A673 (cell line): Measurements from ENCODE around the gene CADPS2. TPM values are rescaled to one million over a fixed set of nuclear protein-coding genes. Genes with fewer than 3 reads are reported as not detected.

Experiments
- BruUV-seq: library from RNA; stranded (reverse); fragments of 400-500 nt; replicated peaks from 2 replicates; lab custom pipeline; 2021; lab: Mats Ljungman, UMichigan
- CTCF ChIA-PET: fragments of 300-600 bp; sonication (Branson Sonifier 250); formaldehyde crosslinking; loops from one replicate; lab custom pipeline; 2022; ENCODE audit warnings: antibody characterized with exemption; lab: Charles Lee
- POLR2A ChIA-PET: fragments of 300-600 bp; sonication (Branson Sonifier 250); formaldehyde crosslinking; loops from one replicate; lab custom pipeline; 2022; ENCODE audit warnings: antibody characterized with exemption; ENCODE audit not compliant: low non-redundant PET; lab: Charles Lee
- DNase-seq: peaks from one replicate; pipeline ENCODE4 v3.0.0-alpha.2; 2015; ENCODE audit warnings: low spot score
- H3K27ac ChIP-seq: fragments of 200-600 bp; sonication (generic); 2 replicates; pipeline ENCODE4 v1.5.1; 2016; ENCODE audit warnings: mixed run types, low read depth, mild to moderate bottlenecking, mixed read lengths, antibody characterized with exemption, low read length; ENCODE audit not compliant: poor library complexity, severe bottlenecking
- H3K27me3 ChIP-seq: fragments of 200-600 bp; sonication (generic); replicated peaks from 2 replicates; pipeline ENCODE4 v1.6.1; 2017; ENCODE audit warnings: mixed run types, low read depth, mild to moderate bottlenecking, mixed read lengths, antibody characterized with exemption, low read length; ENCODE audit not compliant: insufficient read depth, poor library complexity
- H3K36me3 ChIP-seq: fragments of 200-600 bp; sonication (generic); 2 replicates; pipeline ENCODE4 v1.6.1; 2016; ENCODE audit warnings: mixed run types, mild to moderate bottlenecking, mixed read lengths, antibody characterized with exemption, low read length; ENCODE audit not compliant: insufficient read depth, poor library complexity, severe bottlenecking
- H3K4me1 ChIP-seq: fragments of 200-600 bp; sonication (generic); 2 replicates; pipeline ENCODE4 v1.6.1; 2017; ENCODE audit warnings: mixed run types, mild to moderate bottlenecking, mixed read lengths, antibody characterized with exemption, low read length; ENCODE audit not compliant: insufficient read depth, poor library complexity, severe bottlenecking
- H3K4me3 ChIP-seq: fragments of 200-600 bp; sonication (generic); 2 replicates; pipeline ENCODE4 v1.5.1; 2016; ENCODE audit warnings: low read depth, mixed run types, mild to moderate bottlenecking, mixed read lengths, low read length; ENCODE audit not compliant: poor library complexity, severe bottlenecking
- H3K9me3 ChIP-seq: fragments of 200-600 bp; sonication (generic); 2 replicates; pipeline ENCODE4 v1.6.1; 2016; ENCODE audit warnings: mixed run types, low read depth, mild to moderate bottlenecking, mixed read lengths, antibody characterized with exemption, low read length; ENCODE audit not compliant: poor library complexity, severe bottlenecking
- EZH2 ChIP-seq: fragments of 200-600 bp; sonication (generic); IDR thresholded peaks from 2 replicates; pipeline ENCODE4 v1.6.1; 2017; ENCODE audit warnings: borderline replicate concordance, low read depth, mild to moderate bottlenecking, mixed read lengths, antibody characterized with exemption, low read length; ENCODE audit not compliant: poor library complexity, severe bottlenecking
- intact Hi-C: fragments of 100-400 bp; cut with micrococcal nuclease; formaldehyde crosslinking; loops from one replicate; pipeline ENCODE4 v1.10.0; 2022; ENCODE audit not compliant: unreplicated experiment
- total RNA-seq: library from RNA; stranded (reverse); gene quantifications from 2 replicates; pipeline ENCODE4 v1.2.3, GENCODE V29; 2021
- TF ChIP-seq, protein P1 (sequence below): fragments of 300-800, 200-600 bp; sonication (generic); conservative IDR thresholded peaks from 2 replicates; pipeline ENCODE4 v1.5.1; 2017; ENCODE audit warnings: low read depth, mild to moderate bottlenecking, antibody characterized with exemption, low read length, moderate library complexity, mixed read lengths

The CADPS2 gene
- total RNA-seq, 1 experiment from 2014 or later: 81.3 TPM

DNA sequence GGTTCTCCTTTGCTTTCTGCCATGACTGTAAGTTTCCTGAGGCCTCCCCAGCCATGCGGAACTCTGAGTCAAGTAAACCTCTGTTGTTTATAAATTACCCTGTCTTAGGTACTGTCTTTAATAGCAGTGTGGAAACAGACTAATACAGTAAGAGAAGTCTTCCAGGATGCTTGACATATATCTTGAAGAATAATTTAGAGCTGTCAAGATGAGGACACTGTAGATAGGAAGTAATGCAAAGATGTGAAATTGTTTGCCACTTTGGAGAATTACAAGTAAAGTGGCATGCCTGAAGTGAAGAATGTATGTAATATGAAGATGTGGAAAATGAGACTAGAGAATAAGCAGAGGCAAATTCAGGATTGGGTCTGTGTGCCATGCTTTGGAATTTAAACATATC lies 2.9 kb upstream of the CADPS2 start:
- Histone ChIP-seq H3K36me3 (no peaks in the 10 kb centered on the region), H3K27me3 (no peaks in the 10 kb centered on the region), H3K27ac (no peak overlapping the region), H3K4me1 (peaks cover 8% of the 10 kb centered on the region), H3K4me3 (no peak overlapping the region), H3K9me3 (no peaks in the 10 kb centered on the region)
- no peak for TF ChIP-seq EZH2
- TF ChIP-seq, protein P1, sequence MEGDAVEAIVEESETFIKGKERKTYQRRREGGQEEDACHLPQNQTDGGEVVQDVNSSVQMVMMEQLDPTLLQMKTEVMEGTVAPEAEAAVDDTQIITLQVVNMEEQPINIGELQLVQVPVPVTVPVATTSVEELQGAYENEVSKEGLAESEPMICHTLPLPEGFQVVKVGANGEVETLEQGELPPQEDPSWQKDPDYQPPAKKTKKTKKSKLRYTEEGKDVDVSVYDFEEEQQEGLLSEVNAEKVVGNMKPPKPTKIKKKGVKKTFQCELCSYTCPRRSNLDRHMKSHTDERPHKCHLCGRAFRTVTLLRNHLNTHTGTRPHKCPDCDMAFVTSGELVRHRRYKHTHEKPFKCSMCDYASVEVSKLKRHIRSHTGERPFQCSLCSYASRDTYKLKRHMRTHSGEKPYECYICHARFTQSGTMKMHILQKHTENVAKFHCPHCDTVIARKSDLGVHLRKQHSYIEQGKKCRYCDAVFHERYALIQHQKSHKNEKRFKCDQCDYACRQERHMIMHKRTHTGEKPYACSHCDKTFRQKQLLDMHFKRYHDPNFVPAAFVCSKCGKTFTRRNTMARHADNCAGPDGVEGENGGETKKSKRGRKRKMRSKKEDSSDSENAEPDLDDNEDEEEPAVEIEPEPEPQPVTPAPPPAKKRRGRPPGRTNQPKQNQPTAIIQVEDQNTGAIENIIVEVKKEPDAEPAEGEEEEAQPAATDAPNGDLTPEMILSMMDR: no peak
- CTCF ChIA-PET: no interaction called here
- no TSS peak for BruUV-seq
- POLR2A ChIA-PET: no interaction called here
- intact Hi-C loops: loop anchor here (5.0 kb wide), 5 partner anchors 78 to 587 kb away; partner anchors contain the start of gene FEZF1
- DNase-seq: no peak

DNA sequence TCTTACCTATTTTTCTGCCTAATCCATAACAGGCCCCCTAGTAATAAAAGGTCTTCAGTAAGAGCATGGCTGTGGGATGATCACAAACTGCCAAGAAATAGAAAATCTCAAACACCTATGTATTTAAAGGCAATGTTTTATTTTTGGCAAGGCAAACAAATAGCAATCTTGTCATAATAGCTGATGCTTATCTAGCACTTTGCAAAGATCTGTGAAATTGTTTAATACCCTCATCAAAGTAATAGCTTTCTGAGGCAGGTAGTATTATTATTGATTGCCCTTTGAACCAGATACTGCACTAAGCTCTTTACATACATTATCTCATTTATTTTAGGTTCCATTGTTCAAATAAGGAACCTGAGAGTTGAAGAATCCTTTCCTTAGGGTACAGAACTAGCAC lies 1.6 kb upstream of the CADPS2 start:
- no peaks in the 10 kb centered on the region for H3K27me3 ChIP-seq
- H3K4me3 ChIP-seq: peak overlapping the region; percentile 91
- no TSS peak for BruUV-seq
- no peak overlapping the region for H3K27ac ChIP-seq
- H3K4me1 ChIP-seq: peaks cover 16% of the 10 kb centered on the region
- ChIA-PET CTCF (interaction anchor here (1.3 to 1.4 kb wide), 2 partner anchors 266 to 479 kb away, joined by 4 to 5 read pairs; no protein-coding TSS in a partner anchor), POLR2A (no interaction called here)
- no peak for DNase-seq
- H3K9me3 ChIP-seq: no peaks in the 10 kb centered on the region
- no peaks in the 10 kb centered on the region for H3K36me3 ChIP-seq
- TF ChIP-seq EZH2: no peak
- TF ChIP-seq, protein P1: no peak
- intact Hi-C loops: loop anchor here (5.0 kb wide), 5 partner anchors 79 to 586 kb away; partner anchors contain the start of gene FEZF1

DNA sequence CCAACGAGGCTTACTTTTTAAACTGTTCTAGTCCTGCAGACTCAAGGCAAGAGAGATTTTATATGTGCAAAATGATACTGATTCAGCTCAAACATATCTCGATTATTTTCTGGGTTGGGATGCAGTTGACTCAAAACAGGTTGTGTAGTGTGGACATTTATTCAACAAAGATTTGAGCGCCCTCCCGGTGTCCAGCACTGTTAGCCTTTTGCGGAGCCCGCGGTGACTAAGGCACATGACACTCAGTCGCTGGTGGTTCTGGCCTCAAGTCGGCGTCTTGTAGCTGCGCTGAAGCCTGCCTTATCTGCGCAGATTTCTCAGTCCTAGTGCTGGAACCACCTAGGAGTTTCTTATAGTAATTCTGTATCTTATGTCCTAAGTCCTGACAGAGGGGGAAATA lies 938 bp upstream of the CADPS2 start:
- Histone ChIP-seq H3K9me3 (no peaks in the 10 kb centered on the region), H3K27ac (peak overlapping the region; percentile 93), H3K36me3 (no peaks in the 10 kb centered on the region), H3K4me1 (peaks cover 22% of the 10 kb centered on the region), H3K27me3 (no peaks in the 10 kb centered on the region), H3K4me3 (peak overlapping the region; percentile 91)
- POLR2A ChIA-PET: interaction anchor here (0.5 kb wide), 1 partner anchor 13 kb away, joined by 7 read pairs; no protein-coding TSS in a partner anchor
- intact Hi-C loops: loop anchor here (5.0 kb wide), 5 partner anchors 80 to 585 kb away; partner anchors contain the start of gene FEZF1
- CTCF ChIA-PET: interaction anchor here (1.3 to 1.4 kb wide), 2 partner anchors 267 to 480 kb away, joined by 4 to 5 read pairs; no protein-coding TSS in a partner anchor
- DNase-seq: peak; percentile 81
- TF ChIP-seq, protein P1: peak; percentile 52
- TF ChIP-seq EZH2: no peak
- BruUV-seq: TSS peak; percentile 72
